HG02943 (cell line): ENCODE measurements around the gene MMP14.
"Not testable (repeated sequence)": the region's sequence is repeated elsewhere in the genome, so short reads cannot be mapped to it uniquely, and the experiment has no call there.

Source experiments
- ATAC-seq: cut with Tn5 transposase; IDR thresholded peaks from one replicate; pipeline ENCODE4 v1.9.1; 2021; ENCODE audit warnings: mild to moderate bottlenecking, low read depth, moderate library complexity; ENCODE audit not compliant: unreplicated experiment

The MMP14 gene

DNA sequence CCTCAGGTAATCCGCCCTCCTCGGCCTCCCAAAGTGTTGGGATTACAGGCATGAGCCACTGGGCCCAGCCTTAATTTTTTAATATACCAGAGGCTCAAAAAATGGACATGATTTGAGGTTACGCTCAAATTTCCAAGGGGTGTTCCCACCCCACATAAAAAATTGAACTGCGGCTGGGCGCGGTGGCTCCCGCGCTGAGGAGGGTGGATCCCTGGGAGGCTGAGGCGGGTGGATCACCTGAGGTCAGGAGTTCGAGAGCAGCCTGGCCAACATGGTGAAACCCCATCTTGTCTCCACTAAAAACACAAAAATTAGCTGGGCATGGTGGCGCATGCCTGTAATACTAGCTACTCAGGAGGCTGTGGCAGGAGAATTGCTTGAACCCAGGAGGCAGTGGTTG lies 17.9 kb downstream of the MMP14 start:
- not testable (repeated sequence) for ATAC-seq

GRCh38 chr14:22854963-22855724 lies 18.8 kb downstream of the MMP14 start:
- ATAC-seq: no peak

- no peak for ATAC-seq
These were observed 20.0 kb downstream of the MMP14 start for GRCh38 chr14:22856428-22856827.

GRCh38 chr14:22860377-22860776 lies 24.0 kb downstream of the MMP14 start:
- ATAC-seq: not testable (repeated sequence)

- no peak for ATAC-seq
These were observed 25.3 kb downstream of the MMP14 start for GRCh38 chr14:22861651-22862050.

GRCh38 chr14:22864979-22865378 lies 28.6 kb downstream of the MMP14 start:
- no peak for ATAC-seq

DNA sequence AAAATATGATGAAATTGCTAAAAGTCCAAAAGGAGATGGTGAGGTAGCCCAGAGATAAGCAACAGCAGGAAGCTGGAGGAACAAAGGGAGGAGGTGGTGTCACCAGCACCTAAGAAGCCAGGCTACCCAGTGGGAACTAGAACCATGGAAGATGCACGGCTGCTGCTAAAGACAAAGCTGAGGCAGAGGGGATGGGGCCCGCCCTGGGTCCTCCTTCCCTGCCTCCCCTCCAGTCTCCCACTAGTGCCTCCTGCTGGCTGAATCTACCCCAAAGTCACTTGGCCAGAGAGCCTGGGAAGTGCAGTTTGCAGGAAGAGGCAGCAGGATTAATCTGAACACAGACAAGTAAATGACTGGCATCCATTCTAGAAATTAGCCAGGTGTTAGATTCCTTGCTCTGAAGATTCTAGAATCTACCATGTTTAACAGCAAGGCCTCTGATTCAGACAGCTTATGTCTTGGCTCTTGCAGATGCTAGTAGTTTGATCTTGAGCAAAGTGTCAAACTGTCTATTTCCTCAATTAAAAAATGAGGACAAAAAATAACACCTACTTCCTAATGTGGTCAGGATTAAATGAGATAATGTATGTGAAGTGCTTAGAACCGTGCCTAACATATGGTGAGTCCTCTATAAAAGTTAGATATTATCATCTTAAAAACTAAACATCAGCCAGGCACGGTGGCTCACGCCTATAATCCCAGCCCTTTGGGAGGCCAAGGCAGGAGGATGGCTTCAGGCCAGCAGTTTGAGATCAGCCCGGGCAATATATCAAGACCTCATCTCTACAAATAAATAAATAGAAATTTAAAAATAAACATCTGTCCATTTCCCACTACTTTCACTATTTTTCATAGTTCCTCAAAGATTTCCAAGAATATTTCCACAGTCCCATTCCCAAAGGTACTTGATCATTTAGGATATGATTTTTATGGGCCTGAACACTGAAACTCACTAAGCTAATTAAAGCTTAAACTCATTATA lies 29.3 kb downstream of the MMP14 start:
- ATAC-seq: no peak

GRCh38 chr14:22866874-22867273 lies 30.5 kb downstream of the MMP14 start:
- no peak for ATAC-seq

DNA sequence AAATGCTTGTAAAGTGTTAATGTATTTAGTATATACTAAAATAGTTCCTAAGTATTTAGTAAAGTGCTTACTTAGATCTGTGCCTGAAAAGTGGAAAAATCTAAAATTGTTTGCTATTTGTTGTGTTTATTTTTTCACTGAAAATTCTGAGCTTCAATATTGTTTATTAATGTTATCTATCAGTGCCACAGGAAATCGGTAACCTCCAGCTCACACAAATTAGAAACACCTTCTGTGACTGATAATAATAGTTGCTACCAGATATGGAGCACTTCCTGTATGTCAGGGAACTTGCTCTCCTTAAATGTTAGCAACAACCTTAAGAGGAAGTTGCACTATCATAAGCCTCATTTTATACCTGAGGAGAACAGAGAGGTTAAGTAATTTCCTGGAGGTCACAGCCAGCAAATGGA lies 34.4 kb downstream of the MMP14 start:
- ATAC-seq: peak; percentile 30

GRCh38 chr14:22871224-22872032 lies 35.0 kb downstream of the MMP14 start, which contains the start of gene LRP10:
Gene LRP10 (plus strand): TSS chr14:22871740. CDS start chr14:22872304, 564 bp downstream.
- ATAC-seq: peak; percentile 87

- ATAC-seq: peak; percentile 5
These were observed 35.8 kb downstream of the MMP14 start for GRCh38 chr14:22872033-22872832.

DNA sequence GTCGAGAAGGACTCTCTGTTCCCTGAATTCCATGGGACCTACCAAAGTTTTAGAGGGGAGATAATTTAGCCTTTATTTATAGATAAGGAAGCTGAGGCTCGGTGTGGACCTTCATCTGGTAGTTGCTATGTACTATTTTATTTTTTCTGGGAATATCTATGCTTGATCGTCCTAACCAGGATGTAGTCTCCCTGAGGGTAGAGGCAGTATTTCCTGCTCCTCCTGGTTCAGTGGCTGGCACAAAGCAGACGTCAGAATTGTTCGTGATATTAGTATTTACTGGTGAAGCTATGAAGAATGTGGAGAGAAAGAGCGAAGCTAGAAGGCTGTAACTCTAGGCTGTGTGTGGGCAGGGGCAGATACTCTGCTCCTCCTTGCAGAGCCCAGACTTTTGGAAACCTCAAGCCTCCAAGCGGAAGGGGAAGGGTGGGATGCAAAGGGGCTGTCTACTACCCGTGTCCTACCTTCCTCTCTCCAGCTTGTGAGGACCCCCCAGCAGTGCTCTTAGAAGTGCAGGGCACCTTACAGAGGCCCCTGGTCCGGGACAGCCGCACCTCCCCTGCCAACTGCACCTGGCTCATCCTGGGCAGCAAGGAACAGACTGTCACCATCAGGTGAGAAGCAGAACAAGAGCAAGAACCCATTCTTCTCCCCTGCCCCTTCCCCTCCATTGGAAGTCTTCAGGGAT lies 36.6 kb downstream of the MMP14 start:
- ATAC-seq: no peak

GRCh38 chr14:22875003-22875747 lies 38.8 kb downstream of the MMP14 start:
- no peak for ATAC-seq

DNA sequence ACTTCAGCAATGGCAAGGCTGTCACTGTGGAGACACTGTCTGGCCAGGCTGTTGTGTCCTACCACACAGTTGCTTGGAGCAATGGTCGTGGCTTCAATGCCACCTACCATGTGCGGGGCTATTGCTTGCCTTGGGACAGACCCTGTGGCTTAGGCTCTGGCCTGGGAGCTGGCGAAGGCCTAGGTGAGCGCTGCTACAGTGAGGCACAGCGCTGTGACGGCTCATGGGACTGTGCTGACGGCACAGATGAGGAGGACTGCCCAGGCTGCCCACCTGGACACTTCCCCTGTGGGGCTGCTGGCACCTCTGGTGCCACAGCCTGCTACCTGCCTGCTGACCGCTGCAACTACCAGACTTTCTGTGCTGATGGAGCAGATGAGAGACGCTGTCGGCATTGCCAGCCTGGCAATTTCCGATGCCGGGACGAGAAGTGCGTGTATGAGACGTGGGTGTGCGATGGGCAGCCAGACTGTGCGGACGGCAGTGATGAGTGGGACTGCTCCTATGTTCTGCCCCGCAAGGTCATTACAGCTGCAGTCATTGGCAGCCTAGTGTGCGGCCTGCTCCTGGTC lies 39.4 kb downstream of the MMP14 start:
- no peak for ATAC-seq

DNA sequence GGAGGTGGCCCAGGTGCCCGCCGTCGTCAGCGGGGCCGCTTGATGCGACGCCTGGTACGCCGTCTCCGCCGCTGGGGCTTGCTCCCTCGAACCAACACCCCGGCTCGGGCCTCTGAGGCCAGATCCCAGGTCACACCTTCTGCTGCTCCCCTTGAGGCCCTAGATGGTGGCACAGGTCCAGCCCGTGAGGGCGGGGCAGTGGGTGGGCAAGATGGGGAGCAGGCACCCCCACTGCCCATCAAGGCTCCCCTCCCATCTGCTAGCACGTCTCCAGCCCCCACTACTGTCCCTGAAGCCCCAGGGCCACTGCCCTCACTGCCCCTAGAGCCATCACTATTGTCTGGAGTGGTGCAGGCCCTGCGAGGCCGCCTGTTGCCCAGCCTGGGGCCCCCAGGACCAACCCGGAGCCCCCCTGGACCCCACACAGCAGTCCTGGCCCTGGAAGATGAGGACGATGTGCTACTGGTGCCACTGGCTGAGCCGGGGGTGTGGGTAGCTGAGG lies 40.7 kb downstream of the MMP14 start:
- ATAC-seq: no peak

DNA sequence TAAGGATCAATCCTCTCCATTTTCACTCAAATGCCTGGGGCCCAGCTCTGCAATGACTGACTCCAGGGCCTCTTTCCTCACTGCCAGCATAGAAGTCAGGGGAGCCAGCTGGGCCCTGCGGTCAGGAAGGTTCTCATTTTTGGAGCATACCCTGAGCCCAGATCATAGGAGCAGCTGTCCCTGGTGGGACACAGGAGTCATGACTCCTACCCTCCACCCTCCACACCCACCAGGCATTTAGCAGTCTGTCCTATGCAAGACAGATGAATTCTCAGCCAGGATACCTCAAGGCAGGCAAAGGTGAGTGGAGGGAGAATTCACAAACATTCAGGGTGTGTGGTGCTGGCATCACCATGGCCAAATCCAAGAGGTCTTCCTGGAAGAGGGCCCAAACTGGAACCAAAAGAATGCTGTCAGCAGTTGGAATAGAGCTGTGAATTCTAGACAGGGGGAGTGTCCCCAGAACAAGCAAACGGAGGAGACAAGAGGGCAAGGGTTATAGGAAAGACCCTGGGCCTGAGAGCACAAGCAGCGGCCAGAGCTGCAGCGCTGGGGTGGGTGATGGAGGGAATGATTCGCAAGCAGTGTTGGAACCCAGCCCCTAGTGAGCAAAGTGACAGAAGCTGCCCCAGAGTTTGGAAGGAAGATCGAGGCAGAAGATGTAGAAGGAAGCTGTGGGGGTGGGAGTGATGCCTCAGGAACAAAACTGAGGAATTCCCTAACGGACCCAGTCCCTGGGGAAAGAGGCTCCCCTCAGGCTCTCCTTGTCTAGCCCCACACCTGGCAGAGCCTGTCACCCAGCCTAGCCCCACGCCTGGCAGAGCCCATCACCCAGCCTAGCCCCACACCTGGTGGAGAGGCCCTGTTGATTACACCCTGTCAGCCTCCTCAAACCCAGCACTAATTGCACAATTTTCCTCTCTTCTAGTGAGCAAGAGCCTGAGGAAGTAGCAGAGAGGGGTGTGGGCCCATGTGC lies 42.2 kb downstream of the MMP14 start:
- no peak for ATAC-seq

GRCh38 chr14:22882064-22882463 lies 45.7 kb downstream of the MMP14 start:
- ATAC-seq: no peak
